Measurements from ENCODE around the gene LGR6. TPM values are rescaled to one million over a fixed set of nuclear protein-coding genes. Genes with fewer than 3 reads are reported as not detected.

Gene LGR6
- total and polyA plus RNA-seq, 10 of the 15 experiments (the other 5 are each of a cell fraction or from before 2014, with no cell fraction given) = not detected

DNA sequence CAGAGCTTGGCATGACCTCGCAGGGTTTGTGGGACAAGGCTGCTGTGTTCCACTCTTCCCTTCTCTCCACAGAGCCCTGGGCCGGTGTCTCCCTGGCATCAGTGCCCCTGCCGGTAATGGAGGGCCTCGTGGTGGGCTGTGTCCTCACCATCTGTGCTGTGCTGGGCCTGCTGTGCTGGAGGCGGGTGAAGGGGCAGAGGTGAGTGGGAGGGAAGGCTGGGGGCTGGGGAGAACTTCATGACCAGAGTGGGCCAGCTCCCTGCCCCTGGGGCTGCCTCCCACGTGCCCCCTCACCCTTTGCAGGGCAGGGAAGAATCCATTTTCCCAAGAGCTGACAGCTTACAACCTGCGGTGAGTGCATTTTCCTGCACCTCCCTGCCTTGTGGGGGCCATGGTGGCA, 12.0 kb upstream of the LGR6 start (continued):
- TF ChIP-seq, protein P1, sequence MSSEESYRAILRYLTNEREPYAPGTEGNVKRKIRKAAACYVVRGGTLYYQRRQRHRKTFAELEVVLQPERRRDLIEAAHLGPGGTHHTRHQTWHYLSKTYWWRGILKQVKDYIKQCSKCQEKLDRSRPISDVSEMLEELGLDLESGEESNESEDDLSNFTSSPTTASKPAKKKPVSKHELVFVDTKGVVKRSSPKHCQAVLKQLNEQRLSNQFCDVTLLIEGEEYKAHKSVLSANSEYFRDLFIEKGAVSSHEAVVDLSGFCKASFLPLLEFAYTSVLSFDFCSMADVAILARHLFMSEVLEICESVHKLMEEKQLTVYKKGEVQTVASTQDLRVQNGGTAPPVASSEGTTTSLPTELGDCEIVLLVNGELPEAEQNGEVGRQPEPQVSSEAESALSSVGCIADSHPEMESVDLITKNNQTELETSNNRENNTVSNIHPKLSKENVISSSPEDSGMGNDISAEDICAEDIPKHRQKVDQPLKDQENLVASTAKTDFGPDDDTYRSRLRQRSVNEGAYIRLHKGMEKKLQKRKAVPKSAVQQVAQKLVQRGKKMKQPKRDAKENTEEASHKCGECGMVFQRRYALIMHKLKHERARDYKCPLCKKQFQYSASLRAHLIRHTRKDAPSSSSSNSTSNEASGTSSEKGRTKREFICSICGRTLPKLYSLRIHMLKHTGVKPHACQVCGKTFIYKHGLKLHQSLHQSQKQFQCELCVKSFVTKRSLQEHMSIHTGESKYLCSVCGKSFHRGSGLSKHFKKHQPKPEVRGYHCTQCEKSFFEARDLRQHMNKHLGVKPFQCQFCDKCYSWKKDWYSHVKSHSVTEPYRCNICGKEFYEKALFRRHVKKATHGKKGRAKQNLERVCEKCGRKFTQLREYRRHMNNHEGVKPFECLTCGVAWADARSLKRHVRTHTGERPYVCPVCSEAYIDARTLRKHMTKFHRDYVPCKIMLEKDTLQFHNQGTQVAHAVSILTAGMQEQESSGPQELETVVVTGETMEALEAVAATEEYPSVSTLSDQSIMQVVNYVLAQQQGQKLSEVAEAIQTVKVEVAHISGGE (CRISPR knock-in tag; IDR thresholded peaks at IDR 0.05) = no peak

DNA sequence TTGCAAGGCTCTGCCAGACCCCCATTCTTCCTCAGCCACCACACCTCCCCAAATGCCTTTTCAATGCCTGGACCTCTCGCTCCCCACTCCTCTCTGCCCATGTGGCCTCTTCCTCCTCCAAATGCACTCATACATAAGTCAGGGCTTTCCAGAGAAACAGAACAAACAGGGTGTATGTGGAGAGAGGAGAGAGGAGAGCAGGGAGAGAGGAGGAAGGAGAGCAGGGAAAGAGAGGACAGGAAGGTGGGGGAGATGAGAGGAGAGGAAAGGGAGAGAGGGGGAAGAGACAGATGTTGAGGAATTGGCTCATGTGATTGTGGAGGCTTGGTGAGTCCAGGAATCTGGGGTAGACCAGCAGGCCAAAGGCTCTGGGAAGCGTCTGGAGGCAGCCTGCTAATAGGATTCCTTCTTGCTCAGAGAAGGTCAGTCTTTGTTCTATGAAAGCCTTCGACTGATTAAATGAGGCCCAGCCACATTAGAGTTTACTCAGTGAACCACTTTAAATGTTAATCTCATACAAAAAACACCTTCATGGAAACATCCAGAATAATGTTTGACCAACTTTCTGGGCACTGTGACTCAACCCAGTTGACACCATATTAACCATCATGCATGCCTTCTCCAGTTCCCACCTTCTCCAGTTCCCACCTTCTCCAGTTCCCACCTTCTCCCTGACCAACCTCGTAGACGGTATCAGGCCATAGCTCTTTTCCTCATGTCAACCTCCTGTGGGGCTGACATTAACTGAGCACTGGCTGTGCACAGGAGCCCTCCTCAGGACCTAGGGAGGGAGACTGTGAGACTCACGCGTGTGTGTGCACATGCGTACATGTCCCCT, 11.3 kb upstream of the LGR6 start:
- no peaks in the 10 kb centered on the region for H3K36me3 ChIP-seq (ENCODE audit: control insufficient read depth in 2 of 2, insufficient read depth in 2 of 2, low read length in 1 of 2)
- ChIA-PET RAD21 (ENCODE audit: unreplicated experiment) (interaction anchor here (1.5 to 3.5 kb wide), 2 partner anchors 18 to 27 kb away, joined by 3 to 27 read pairs; no protein-coding TSS in a partner anchor), CTCF (interaction anchor here (0.6 to 12.4 kb wide), 9 partner anchors 11 to 828 kb away, joined by 3 to 171 read pairs (median 5); partner anchors contain the start of genes LGR6 and PTPN7), SMC1A (ENCODE audit: uncharacterized antibody, unreplicated experiment) (no interaction called here), POLR2A (interaction anchor here (0.6 kb wide), 1 partner anchor 352 kb away, joined by 5 read pairs; no protein-coding TSS in a partner anchor)
- 54% methylated on average over 8 of the region's 8 CpGs for WGBS (ENCODE audit: insufficient coverage, insufficient replicate concordance, low lambda C conversion rate, missing lambda C conversion rate)
- intact Hi-C loops (cut with micrococcal nuclease; ENCODE audit: unreplicated experiment) = no loop called here
- H2AFZ ChIP-seq (ENCODE audit: control insufficient read depth, low read depth, low read length) = no peak overlapping the region
- no peak overlapping the region for H3K9ac ChIP-seq (ENCODE audit: control insufficient read depth, insufficient read depth, low read length)
- H3K27ac ChIP-seq (ENCODE audit: control insufficient read depth, insufficient read depth) = no peak overlapping the region
- no peak overlapping the region for H3K4me3 ChIP-seq
- H3K4me1 ChIP-seq (ENCODE audit: control insufficient read depth, insufficient read depth, low read length) = no peaks in the 10 kb centered on the region; the same call in 1 of the 2 replicates
- TF ChIP-seq, protein P2, sequence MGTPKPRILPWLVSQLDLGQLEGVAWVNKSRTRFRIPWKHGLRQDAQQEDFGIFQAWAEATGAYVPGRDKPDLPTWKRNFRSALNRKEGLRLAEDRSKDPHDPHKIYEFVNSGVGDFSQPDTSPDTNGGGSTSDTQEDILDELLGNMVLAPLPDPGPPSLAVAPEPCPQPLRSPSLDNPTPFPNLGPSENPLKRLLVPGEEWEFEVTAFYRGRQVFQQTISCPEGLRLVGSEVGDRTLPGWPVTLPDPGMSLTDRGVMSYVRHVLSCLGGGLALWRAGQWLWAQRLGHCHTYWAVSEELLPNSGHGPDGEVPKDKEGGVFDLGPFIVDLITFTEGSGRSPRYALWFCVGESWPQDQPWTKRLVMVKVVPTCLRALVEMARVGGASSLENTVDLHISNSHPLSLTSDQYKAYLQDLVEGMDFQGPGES (IDR thresholded peaks at IDR 0.05) = no peak
- TF ChIP-seq, protein P3, sequence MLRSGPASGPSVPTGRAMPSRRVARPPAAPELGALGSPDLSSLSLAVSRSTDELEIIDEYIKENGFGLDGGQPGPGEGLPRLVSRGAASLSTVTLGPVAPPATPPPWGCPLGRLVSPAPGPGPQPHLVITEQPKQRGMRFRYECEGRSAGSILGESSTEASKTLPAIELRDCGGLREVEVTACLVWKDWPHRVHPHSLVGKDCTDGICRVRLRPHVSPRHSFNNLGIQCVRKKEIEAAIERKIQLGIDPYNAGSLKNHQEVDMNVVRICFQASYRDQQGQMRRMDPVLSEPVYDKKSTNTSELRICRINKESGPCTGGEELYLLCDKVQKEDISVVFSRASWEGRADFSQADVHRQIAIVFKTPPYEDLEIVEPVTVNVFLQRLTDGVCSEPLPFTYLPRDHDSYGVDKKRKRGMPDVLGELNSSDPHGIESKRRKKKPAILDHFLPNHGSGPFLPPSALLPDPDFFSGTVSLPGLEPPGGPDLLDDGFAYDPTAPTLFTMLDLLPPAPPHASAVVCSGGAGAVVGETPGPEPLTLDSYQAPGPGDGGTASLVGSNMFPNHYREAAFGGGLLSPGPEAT (IDR thresholded peaks at IDR 0.05; ENCODE audit: low read depth) = peak; percentile 18; the same call in 1 of the 2 replicates
- no peak for TF ChIP-seq CHD2 (IDR thresholded peaks at IDR 0.05; ENCODE audit: borderline replicate concordance, low read depth, low read length)
- H3K79me2 ChIP-seq (ENCODE audit: control insufficient read depth, insufficient read depth, low read length) = no peaks in the 10 kb centered on the region
- H3K4me2 ChIP-seq (ENCODE audit: control insufficient read depth, insufficient read depth) = no peak overlapping the region
- no TSS peak for BruUV-seq (replicated peaks)
- no peak for ATAC-seq
- peaks cover 0 to 3% of the 10 kb centered on the region in 2 experiments; a peak in 2 of 4 replicates for H3K27me3 ChIP-seq (replicated peaks in 1 of 2; ENCODE audit: control insufficient read depth in 2 of 2, insufficient read depth in 2 of 2, low read length in 1 of 2)
- H3K9me3 ChIP-seq (replicated peaks; ENCODE audit: control insufficient read depth, insufficient read depth, low read length) = no peaks in the 10 kb centered on the region
- FAIRE-seq = no peak
- no peaks in the 10 kb centered on the region for H4K20me1 ChIP-seq (ENCODE audit: control insufficient read depth, insufficient read depth)
- in situ Hi-C loops (cut with MboI) = no loop called here
- DNase-seq (ENCODE audit: low read depth, low spot score) = no peak
